Measurements from ENCODE around the gene HLF.

GRCh38 chr17:55303008-55303493 is 38.3 kb downstream of the HLF start:
- TF ChIP-seq CTCF (conservative IDR thresholded peaks at IDR 0.05; ENCODE audit: low read depth in 2 of 2) (no peak), EZH2phosphoT487 (IDR thresholded peaks at IDR 0.05; ENCODE audit: unreplicated experiment) (no peak), CREB1 (CRISPR knock-in tag; IDR thresholded peaks at IDR 0.05; ENCODE audit: low read depth) (no peak), POLR2AphosphoS5 (IDR thresholded peaks at IDR 0.05; ENCODE audit: low read depth) (no peak), EZH2 (IDR thresholded peaks at IDR 0.05; ENCODE audit: low read depth, unreplicated experiment) (no peak), JUNB (IDR thresholded peaks at IDR 0.05; ENCODE audit: unreplicated experiment) (no peak), NANOG (IDR thresholded peaks at IDR 0.05; ENCODE audit: borderline replicate concordance) (no peak), ETS1 (IDR thresholded peaks at IDR 0.05) (no peak), ZNF114 (CRISPR knock-in tag; IDR thresholded peaks at IDR 0.05) (no peak)
- TF ChIP-seq, protein P1, sequence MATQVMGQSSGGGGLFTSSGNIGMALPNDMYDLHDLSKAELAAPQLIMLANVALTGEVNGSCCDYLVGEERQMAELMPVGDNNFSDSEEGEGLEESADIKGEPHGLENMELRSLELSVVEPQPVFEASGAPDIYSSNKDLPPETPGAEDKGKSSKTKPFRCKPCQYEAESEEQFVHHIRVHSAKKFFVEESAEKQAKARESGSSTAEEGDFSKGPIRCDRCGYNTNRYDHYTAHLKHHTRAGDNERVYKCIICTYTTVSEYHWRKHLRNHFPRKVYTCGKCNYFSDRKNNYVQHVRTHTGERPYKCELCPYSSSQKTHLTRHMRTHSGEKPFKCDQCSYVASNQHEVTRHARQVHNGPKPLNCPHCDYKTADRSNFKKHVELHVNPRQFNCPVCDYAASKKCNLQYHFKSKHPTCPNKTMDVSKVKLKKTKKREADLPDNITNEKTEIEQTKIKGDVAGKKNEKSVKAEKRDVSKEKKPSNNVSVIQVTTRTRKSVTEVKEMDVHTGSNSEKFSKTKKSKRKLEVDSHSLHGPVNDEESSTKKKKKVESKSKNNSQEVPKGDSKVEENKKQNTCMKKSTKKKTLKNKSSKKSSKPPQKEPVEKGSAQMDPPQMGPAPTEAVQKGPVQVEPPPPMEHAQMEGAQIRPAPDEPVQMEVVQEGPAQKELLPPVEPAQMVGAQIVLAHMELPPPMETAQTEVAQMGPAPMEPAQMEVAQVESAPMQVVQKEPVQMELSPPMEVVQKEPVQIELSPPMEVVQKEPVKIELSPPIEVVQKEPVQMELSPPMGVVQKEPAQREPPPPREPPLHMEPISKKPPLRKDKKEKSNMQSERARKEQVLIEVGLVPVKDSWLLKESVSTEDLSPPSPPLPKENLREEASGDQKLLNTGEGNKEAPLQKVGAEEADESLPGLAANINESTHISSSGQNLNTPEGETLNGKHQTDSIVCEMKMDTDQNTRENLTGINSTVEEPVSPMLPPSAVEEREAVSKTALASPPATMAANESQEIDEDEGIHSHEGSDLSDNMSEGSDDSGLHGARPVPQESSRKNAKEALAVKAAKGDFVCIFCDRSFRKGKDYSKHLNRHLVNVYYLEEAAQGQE (IDR thresholded peaks at IDR 0.05; ENCODE audit: unreplicated experiment) = no peak
- TF ChIP-seq, protein P2, sequence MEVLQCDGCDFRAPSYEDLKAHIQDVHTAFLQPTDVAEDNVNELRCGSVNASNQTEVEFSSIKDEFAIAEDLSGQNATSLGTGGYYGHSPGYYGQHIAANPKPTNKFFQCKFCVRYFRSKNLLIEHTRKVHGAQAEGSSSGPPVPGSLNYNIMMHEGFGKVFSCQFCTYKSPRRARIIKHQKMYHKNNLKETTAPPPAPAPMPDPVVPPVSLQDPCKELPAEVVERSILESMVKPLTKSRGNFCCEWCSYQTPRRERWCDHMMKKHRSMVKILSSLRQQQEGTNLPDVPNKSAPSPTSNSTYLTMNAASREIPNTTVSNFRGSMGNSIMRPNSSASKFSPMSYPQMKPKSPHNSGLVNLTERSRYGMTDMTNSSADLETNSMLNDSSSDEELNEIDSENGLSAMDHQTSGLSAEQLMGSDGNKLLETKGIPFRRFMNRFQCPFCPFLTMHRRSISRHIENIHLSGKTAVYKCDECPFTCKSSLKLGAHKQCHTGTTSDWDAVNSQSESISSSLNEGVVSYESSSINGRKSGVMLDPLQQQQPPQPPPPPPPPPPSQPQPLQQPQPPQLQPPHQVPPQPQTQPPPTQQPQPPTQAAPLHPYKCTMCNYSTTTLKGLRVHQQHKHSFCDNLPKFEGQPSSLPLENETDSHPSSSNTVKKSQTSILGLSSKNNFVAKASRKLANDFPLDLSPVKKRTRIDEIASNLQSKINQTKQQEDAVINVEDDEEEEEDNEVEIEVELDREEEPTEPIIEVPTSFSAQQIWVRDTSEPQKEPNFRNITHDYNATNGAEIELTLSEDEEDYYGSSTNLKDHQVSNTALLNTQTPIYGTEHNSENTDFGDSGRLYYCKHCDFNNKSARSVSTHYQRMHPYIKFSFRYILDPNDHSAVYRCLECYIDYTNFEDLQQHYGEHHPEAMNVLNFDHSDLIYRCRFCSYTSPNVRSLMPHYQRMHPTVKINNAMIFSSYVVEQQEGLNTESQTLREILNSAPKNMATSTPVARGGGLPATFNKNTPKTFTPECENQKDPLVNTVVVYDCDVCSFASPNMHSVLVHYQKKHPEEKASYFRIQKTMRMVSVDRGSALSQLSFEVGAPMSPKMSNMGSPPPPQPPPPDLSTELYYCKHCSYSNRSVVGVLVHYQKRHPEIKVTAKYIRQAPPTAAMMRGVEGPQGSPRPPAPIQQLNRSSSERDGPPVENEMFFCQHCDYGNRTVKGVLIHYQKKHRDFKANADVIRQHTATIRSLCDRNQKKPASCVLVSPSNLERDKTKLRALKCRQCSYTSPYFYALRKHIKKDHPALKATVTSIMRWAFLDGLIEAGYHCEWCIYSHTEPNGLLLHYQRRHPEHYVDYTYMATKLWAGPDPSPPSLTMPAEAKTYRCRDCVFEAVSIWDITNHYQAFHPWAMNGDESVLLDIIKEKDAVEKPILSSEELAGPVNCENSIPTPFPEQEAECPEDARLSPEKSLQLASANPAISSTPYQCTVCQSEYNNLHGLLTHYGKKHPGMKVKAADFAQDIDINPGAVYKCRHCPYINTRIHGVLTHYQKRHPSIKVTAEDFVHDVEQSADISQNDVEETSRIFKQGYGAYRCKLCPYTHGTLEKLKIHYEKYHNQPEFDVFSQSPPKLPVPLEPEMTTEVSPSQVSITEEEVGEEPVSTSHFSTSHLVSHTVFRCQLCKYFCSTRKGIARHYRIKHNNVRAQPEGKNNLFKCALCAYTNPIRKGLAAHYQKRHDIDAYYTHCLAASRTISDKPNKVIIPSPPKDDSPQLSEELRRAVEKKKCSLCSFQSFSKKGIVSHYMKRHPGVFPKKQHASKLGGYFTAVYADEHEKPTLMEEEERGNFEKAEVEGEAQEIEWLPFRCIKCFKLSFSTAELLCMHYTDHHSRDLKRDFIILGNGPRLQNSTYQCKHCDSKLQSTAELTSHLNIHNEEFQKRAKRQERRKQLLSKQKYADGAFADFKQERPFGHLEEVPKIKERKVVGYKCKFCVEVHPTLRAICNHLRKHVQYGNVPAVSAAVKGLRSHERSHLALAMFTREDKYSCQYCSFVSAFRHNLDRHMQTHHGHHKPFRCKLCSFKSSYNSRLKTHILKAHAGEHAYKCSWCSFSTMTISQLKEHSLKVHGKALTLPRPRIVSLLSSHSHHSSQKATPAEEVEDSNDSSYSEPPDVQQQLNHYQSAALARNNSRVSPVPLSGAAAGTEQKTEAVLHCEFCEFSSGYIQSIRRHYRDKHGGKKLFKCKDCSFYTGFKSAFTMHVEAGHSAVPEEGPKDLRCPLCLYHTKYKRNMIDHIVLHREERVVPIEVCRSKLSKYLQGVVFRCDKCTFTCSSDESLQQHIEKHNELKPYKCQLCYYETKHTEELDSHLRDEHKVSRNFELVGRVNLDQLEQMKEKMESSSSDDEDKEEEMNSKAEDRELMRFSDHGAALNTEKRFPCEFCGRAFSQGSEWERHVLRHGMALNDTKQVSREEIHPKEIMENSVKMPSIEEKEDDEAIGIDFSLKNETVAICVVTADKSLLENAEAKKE (CRISPR knock-in tag; IDR thresholded peaks at IDR 0.05) = no peak

Measured in GM23338 (cell line).